GM18498 (cell line): ENCODE data around the gene CD320.
"Not testable (repeated sequence)": the region's sequence is repeated elsewhere in the genome, so short reads cannot be mapped to it uniquely, and the experiment has no call there.

Experiments used
- ATAC-seq: cut with Tn5 transposase; IDR thresholded peaks from one replicate; pipeline ENCODE4 v1.9.1; 2021; ENCODE audit warnings: mild to moderate bottlenecking, moderate library complexity; ENCODE audit not compliant: unreplicated experiment

The CD320 gene

DNA sequence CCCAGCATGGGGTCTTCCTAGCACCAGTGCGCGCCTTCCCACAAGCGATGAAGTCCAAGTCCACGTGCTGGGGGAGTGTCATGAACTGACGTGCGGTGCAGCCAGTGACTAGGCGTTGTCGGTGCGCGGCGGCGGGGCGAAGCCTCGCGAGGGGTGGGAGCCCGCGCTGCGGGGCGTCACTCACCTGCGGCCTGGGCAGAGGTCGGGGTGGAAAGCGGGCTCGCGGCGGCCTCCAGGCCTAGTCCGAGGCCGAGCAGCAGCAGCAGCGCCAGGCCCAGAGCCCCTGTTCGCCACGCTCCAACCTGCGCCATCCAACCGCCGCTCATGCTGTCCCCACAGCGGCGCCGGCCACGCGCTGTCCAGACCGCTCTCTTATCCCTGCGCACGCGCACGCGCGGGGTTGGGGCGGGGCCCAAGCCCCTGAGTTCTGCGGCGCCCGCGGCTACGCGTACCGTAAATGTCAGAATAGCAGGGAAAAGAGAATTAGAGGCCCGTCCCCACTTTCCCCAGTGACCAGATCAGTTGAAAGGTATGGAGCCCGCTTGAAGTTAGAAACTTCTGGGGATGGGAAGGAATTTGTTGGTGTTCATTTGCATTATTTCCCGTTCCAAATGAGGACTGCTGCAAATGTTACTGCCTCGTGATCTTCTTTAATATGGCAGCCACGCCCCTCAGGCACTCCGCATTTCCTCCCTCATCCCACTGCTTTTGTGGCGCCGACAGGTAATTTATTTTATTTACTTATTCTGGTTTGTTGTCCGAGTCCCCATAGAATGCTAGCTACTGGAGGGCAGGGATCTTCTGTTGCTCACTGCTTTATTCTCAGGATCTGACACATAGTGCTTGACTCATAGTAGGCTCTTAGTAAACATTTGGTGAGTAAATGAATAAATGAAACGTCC, at the start of gene CD320:
Gene CD320 (minus strand): TSS at position 394 of the 902 bp plus-strand sequence. CDS start 68 bp downstream, at position 326.
- peak; percentile 86 for ATAC-seq

DNA sequence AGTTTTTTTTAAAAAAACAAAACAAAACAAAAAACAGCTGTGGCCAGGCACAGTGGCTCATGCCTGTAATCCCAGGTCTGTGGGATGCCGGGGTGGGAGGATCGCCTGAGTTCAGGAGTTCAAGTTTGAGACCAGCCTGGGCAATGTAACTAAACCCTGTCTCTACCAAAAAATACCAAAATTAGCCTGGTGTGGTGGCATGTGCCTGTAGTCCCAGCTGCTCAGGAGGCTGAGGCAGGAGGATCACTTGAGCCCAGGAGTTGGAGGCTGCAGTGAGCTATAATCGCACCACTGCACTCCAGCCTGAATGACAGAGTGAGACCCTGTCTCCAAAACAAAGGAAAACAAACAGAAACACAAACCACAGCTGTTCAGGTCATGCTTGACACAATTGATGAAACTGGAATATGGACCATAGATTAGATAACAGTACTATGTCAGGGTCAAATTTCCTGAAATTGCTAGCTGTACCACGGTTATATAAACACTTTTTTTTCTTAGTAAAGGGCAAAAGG, 48.9 kb upstream of the CD320 start:
- no peak for ATAC-seq

DNA sequence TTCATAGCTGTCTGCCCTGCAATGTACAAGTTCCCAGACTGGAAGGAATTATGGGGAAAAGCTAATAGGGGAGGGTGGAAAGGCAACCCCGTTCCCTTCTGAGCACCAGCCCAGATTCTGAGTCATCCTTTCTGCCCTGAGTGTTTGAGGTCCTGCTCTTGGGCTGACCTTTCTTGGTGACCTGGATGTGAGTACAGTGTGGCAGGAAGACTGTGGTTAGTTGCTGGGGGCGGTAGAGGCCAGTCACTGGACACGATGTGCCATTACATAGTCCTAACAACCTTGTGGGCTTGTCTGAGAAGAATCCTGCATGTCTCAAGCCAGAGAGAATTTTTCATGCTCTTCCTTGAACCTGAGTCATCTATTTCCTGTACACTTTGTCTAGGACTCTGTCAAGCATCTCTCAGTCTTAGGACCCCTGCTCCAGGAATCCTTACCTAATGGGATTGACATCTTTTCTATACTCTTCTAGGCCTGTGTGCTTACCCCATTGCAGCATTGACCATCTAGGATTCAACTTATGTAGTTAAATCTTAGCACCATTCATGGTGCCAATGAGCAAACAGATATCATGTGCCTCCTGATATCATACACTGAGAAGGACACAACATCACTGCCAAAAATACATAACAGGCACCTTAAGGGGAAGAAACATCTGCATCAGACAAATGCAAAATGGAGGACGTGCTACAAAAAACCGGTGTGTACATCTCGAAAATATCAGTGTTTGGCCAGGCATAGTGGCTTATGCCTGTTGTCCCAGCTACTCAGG, 47.7 kb upstream of the CD320 start:
- no peak for ATAC-seq

DNA sequence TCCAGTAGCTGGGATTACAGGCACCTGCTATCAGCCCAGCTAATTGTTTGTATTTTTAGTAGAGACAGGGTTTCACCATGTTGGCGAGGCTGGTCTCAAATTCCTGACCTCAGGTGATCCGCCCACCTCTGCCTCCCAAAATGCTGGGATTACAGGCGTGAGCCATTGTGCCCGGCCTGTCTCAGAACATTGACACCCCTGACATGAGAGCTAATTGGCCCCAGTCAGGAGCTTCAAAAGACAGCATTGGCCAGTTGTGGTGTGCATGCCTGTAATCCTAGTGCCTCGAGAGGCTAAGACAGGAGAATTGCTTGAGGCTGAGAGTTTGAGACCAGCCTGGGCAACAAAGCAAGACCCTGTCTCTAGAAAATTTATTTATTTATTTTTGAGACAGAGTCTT, 44.7 kb upstream of the CD320 start:
- not testable (repeated sequence) for ATAC-seq

DNA sequence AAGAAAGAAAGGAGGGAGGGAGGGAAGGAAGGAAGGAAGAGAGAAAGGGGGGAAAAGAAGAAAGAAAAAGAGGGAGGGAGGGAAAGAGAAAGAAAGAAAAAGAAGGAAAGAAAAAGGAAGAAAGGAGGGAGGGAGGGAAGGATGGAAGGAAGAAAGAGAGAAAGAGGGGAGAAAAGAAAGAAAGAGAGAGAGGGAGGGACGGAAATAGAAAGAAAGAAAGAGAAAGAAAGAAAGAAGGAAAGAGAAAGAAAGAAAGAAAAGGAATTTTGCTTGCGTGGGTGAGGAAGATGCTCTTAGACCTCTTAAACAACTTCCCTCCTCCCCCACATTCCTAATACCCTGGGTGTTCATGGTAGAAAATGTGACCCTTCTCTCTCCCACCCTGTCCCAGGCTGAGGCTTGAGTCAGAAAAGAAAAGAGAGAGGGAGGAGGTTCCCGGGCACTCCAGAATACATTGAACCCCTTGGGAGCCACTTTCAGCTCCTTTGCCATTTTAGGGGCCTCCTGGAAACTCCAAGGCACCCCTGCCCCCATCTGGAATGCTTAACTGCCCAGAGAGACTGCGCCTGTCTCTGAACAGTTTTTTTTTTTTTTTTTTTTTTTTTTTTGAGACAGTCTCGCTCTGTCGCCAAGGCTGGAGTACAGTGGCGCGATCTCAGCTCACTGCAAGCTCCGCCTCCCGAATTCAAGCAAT, 44.1 kb upstream of the CD320 start:
- ATAC-seq, result no peak

GRCh38 chr19:8349629-8350372, 41.6 kb upstream of the CD320 start:
- not testable (repeated sequence) for ATAC-seq

DNA sequence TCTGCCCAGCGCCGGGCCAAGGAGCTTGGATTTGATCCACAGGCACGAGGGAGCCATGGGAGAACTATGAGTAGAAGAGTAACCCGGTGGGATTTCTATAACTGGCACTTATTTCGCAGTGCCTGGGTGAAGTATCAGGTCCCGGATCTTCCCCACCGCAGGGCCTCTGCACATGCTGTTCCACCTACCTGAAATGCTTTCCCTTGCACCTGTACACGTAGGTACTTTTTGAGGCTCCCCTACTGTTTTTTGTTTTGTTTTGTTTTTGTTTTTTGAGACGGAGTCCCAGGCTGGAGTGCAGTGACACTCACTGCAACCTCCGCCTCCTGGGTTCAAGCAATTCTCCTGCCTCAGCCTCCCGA, 35.3 kb upstream of the CD320 start:
- ATAC-seq, result no peak

- peak; percentile 89 for ATAC-seq
Observed at GRCh38 chr19:8342684-8343482, 34.7 kb upstream of the CD320 start, which contains the start of gene KANK3. TSS of gene KANK3 (minus strand) at chr19:8343262. CDS start at chr19:8337828, 5,434 bp downstream.

DNA sequence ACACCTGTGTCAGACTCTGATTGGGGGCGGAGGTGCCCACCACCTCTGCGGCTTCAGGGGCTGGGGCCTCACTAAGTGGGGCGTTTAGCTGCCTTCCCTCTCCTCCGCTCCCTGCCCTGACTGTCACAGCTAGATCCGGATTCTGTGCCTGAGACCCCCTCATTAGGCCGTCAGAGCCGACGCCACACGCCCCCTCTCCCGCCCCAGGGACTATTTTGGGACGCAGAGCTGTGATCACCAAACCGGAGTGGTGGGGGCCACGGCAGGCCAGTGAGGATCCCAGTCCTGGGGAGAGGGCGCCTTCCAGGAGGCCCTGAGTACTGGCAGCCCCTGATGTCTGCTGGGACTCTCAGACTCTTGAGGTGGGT, 34.1 kb upstream of the CD320 start:
- ATAC-seq, result no peak

GRCh38 chr19:8341504-8341903, 33.3 kb upstream of the CD320 start:
- ATAC-seq, result not testable (repeated sequence)

GRCh38 chr19:8340341-8341096, 32.4 kb upstream of the CD320 start:
- ATAC-seq, result no peak

DNA sequence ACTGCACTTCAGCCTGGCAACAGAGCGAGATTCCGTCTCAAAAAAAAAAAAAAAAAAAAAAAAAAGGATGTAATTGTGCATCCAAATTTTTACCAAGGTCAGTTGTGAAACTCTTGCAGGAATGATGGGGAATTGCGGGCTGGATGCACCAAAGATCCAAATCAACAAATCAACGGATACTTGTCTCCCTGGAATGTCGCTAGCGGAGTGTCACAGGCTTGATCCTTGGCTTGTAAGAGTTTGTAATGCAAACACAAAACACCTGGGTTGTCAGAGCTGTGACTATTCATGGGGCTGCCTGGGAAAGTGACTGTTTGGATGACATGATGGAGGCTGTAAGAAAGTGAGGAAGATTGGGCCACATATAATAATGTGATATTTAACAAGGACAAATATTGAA, 30.7 kb upstream of the CD320 start:
- ATAC-seq, result no peak

DNA sequence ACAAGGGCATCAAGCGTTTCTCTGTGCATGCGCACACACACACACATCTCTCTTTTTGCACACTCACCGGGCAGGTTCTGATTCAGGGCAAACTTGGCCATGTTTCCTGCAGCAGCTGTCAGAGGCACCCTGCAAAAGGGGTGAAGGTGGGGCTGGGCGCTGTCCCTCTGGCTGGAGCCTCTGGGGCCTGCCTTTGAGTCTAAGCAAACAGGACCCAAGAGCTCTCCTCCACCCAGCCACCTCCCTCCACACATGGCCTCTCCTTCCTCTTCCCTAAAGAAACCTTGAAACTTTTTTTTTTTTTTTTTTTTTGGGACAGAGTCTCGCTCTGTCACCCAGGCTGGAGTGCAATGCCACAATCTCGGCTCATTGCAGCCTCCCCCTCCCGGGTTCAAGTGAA, 29.6 kb upstream of the CD320 start:
- ATAC-seq, result no peak

- ATAC-seq, result no peak
Observed at GRCh38 chr19:8336660-8337059, 28.5 kb upstream of the CD320 start.

- no peak for ATAC-seq
Observed at GRCh38 chr19:8336072-8336569, 28.0 kb upstream of the CD320 start.

- ATAC-seq, result peak; percentile 40
Observed at GRCh38 chr19:8335343-8336071, 27.3 kb upstream of the CD320 start.

DNA sequence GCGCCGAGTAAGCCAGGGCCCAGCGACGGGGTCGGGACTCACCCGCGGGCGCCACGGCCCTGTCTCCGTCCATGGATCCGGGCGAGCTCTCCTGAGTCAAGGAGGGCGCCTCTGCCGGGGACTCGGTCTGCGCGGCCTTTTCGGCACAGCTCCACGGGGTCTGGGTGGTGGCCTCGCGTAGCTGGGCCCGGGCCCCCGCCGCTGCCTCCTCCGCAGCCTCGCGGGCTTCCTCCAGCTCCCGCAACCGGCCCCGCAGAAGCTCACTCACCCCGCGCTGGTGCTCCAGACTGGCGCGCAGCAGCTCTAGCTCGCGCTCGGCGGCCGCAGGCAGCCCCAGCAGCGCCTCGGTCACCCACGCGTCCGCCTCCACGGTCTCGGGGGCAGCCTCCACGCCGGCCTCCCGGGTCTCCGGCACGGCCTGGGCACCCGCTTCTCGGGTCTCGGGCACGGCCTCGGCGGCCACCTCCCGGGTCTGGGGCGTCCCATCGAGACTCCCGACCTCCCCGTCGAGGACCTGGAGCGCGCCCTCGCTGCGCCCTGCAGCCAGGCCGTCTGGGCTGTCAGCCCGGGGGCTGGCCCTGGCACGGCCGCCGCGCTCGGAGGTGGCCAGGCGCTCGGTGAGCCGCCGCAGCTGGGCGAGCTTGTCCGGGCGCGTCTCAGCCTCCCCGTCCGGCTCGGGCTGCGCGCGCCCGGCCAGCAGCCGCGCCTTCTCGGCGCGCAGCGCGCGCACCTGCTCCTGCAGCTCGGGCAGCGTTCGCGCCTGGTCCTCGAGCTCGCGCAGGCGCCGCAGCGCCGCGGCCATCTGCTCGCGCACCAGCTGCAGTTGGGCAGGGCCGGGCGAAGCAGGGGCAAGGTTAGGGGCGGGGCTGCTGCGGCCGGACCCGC, 26.5 kb upstream of the CD320 start:
- ATAC-seq, result peak; percentile 58
